H1 (cell line): ENCODE measurements around the gene GLDC. TPM values are rescaled to one million over a fixed set of nuclear protein-coding genes. Genes with fewer than 3 reads are reported as not detected.

Experiments
- CHD7 ChIP-seq: fragments of 300-600 bp; sonication (generic); IDR thresholded peaks from 2 replicates; pipeline ENCODE4 v1.7.1; 2012; ENCODE audit warnings: low read length, moderate library complexity, mild to moderate bottlenecking, inconsistent platforms; ENCODE audit not compliant: insufficient replicate concordance
- RAD21 ChIP-seq, 2 experiments: IDR thresholded peaks in 1 of 2; conservative IDR thresholded peaks in 1 of 2; 2 replicates each; pipeline ENCODE4 v1.6.1; 2011; ENCODE audit warnings: low read depth in 2 of 2, low read length in 2 of 2, improper control_type of control experiment in 1 of 2, inconsistent platforms in 1 of 2, mild to moderate bottlenecking in 1 of 2, moderate library complexity in 1 of 2
- SRF ChIP-seq: IDR thresholded peaks from 2 replicates; pipeline ENCODE4 v1.6.1; 2011; ENCODE audit warnings: mild to moderate bottlenecking, low read depth, low read length, moderate library complexity
- SUZ12 ChIP-seq: fragments of 200-600 bp; sonication (generic); IDR thresholded peaks from 2 replicates; pipeline ENCODE4 v1.6.1; 2012; ENCODE audit warnings: mild to moderate bottlenecking, inconsistent platforms, low read length, moderate library complexity, mixed read lengths
- polyA plus RNA-seq, 7 experiments: library from polyadenylated mRNA; depleted of rRNA in 3 of 7; stranded (reverse) in 5 of 7; unstranded in 2 of 7; fragments of >200 nt in 5 of 7; fragments of 200-250 nt in 2 of 7; gene quantifications; 1 replicate in 5 of 7; 2 replicates in 1 of 7; 4 replicates in 1 of 7; pipeline versions ENCODE4 v1.2.1 to v1.2.3, GENCODE V29; 2011 to 2013; ENCODE audit warnings: missing spikeins in 2 of 7, mixed read lengths in 2 of 7
- total RNA-seq: library from RNA; stranded (reverse); fragmentation: NEBNext Ultra II Directional; extraction: Animal tissue kit (Norgen Biotek cat#: 25700); gene quantifications from 2 replicates; pipeline ENCODE4 v1.2.1, GENCODE V29; 2021

The GLDC gene
- total and polyA plus RNA-seq, 2 of the 8 experiments (the other 6 are each of a cell fraction or from before 2014, with no cell fraction given) = 48.8 to 101 TPM

DNA sequence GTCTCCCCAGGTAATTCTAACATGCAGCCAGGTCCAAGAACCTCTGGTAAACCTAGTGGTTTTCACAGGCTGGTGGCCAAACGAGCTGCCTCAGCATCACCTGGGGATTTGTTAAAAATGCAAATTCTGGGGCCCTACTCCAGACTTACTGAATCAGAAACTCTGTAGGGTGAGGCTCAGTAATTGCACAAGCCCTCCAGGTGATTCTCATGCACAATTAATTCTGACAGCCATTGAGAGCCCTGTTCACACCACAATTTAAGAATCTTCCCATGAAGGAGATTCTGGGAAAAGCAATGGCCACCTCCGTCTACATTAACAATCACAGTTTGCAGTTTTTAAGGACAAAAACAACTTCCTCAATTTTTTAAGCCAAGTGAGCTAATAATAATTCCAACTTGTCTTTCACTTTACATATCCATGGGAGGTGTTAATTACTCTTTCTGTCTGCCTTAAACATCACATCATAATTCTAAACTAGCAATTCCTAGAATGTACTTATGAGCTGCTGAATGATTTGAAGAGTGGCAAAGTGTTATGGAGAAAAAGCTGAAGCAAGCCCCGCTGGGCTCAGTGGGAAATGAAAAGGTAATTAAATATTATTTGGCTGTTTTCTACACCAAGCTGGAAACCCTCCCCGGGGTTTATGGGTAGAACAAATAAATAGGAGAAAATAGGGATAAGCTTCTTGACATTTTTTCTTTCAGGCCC is 70.0 kb downstream of the GLDC start (continued):
- TF ChIP-seq CHD7 (no peak), RAD21 (IDR thresholded peaks at IDR 0.05 in 1 of 2, conservative IDR thresholded peaks at IDR 0.05 in 1 of 2; ENCODE audit: low read depth in 2 of 2, low read length in 2 of 2) (no peak), SRF (no peak), SUZ12 (no peak)
